Measurements from ENCODE around the gene SDK2.

SDK2 gene

DNA sequence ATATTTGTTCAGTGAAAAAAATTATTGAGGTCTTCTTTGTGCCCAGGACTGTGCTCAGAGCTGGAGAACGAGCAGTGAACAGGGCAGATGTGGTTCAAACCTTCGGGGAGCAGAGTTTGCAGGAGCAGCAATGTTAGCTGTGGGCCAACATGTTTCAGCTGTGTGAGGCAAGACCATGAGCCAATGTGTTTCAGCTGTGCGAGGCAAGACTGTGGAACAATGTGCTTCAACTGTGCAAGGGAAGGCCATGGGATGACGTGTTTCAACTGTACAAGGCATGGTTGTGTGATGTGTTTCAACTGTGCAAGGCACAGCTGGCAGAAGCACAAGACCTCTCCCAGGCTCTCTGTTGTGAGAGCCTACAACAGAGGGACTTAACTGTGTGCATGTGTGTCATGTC, 35.2 kb upstream of the SDK2 start:
- ChIA-PET CTCF (no interaction called here), POLR2A (no interaction called here)
- Histone ChIP-seq H3K27ac (ENCODE audit: extremely low read depth, low read depth, low read length) (no peak overlapping the region), H3K4me3 (ENCODE audit: low read depth, low read length) (no peak overlapping the region), H3K36me3 (ENCODE audit: control insufficient read depth in 2 of 2, insufficient read depth in 1 of 2, low read length in 2 of 2) (no peaks in the 10 kb centered on the region), H3K4me1 (ENCODE audit: control insufficient read depth, insufficient read depth, low read length) (no peaks in the 10 kb centered on the region), H3K9me3 (ENCODE audit: control insufficient read depth, insufficient read depth, low read depth, low read length) (no peaks in the 10 kb centered on the region)
- TF ChIP-seq KLF1 (tag by site-specific recombination; IDR thresholded peaks at IDR 0.05): no peak
- TF ChIP-seq ZNF654 (tag by site-specific recombination; IDR thresholded peaks at IDR 0.05; ENCODE audit: low read depth): no peak
- TF ChIP-seq ZNF266 (tag by site-specific recombination; IDR thresholded peaks at IDR 0.05; ENCODE audit: low read depth): no peak
- no peak for TF ChIP-seq SALL2 (tag by site-specific recombination; IDR thresholded peaks at IDR 0.05; ENCODE audit: borderline replicate concordance)
- no peak for TF ChIP-seq BCL11B (tag by site-specific recombination; IDR thresholded peaks at IDR 0.05; ENCODE audit: low read depth)
- TF ChIP-seq, protein P1, sequence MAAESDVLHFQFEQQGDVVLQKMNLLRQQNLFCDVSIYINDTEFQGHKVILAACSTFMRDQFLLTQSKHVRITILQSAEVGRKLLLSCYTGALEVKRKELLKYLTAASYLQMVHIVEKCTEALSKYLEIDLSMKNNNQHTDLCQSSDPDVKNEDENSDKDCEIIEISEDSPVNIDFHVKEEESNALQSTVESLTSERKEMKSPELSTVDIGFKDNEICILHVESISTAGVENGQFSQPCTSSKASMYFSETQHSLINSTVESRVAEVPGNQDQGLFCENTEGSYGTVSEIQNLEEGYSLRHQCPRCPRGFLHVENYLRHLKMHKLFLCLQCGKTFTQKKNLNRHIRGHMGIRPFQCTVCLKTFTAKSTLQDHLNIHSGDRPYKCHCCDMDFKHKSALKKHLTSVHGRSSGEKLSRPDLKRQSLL (tag by site-specific recombination; IDR thresholded peaks at IDR 0.05): no peak

DNA sequence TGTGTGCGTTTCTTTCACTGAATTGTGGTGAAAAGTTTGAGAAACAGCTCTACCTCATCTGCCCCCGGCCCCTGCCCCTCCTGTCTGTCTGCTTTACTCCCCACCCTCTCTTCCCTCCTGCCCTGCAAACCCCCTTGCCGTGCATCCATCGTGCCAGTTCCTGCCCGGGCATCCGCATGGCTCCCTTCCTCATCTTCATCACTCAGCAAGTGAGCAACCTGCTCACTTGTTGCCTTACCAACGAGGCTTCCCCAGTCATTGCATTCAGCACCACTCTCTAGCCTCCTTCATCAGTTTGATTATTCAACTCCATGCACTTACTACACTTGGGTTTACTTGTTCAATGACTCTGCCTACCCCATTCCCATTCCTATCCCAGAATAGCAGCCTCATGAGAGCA, 34.8 kb upstream of the SDK2 start:
- peak; percentile 65; the same call in 1 of the 2 replicates for TF ChIP-seq SCRT2 (tag by site-specific recombination; IDR thresholded peaks at IDR 0.05)
- no peak for TF ChIP-seq ZNF292 (tag by site-specific recombination; IDR thresholded peaks at IDR 0.05; ENCODE audit: borderline replicate concordance, low read depth)
- peak; percentile 27; the same call in 1 of the 2 replicates for TF ChIP-seq SCRT1 (tag by site-specific recombination; IDR thresholded peaks at IDR 0.05; ENCODE audit: borderline replicate concordance)
- TF ChIP-seq, protein P2, sequence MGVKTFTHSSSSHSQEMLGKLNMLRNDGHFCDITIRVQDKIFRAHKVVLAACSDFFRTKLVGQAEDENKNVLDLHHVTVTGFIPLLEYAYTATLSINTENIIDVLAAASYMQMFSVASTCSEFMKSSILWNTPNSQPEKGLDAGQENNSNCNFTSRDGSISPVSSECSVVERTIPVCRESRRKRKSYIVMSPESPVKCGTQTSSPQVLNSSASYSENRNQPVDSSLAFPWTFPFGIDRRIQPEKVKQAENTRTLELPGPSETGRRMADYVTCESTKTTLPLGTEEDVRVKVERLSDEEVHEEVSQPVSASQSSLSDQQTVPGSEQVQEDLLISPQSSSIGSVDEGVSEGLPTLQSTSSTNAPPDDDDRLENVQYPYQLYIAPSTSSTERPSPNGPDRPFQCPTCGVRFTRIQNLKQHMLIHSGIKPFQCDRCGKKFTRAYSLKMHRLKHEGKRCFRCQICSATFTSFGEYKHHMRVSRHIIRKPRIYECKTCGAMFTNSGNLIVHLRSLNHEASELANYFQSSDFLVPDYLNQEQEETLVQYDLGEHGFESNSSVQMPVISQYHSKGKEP (tag by site-specific recombination; IDR thresholded peaks at IDR 0.05): no peak
- TF ChIP-seq, protein P3, sequence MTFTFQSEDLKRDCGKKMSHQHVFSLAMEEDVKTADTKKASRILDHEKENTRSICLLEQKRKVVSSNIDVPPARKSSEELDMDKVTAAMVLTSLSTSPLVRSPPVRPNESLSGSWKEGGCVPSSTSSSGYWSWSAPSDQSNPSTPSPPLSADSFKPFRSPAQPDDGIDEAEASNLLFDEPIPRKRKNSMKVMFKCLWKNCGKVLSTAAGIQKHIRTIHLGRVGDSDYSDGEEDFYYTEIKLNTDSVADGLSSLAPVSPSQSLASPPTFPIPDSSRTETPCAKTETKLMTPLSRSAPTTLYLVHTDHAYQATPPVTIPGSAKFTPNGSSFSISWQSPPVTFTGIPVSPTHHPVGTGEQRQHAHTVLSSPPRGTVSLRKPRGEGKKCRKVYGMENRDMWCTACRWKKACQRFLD (tag by site-specific recombination; IDR thresholded peaks at IDR 0.05): no peak
- TF ChIP-seq ZBTB1 (tag by site-specific recombination; IDR thresholded peaks at IDR 0.05): no peak
- TF ChIP-seq, protein P4, sequence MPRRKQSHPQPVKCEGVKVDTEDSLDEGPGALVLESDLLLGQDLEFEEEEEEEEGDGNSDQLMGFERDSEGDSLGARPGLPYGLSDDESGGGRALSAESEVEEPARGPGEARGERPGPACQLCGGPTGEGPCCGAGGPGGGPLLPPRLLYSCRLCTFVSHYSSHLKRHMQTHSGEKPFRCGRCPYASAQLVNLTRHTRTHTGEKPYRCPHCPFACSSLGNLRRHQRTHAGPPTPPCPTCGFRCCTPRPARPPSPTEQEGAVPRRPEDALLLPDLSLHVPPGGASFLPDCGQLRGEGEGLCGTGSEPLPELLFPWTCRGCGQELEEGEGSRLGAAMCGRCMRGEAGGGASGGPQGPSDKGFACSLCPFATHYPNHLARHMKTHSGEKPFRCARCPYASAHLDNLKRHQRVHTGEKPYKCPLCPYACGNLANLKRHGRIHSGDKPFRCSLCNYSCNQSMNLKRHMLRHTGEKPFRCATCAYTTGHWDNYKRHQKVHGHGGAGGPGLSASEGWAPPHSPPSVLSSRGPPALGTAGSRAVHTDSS (tag by site-specific recombination; IDR thresholded peaks at IDR 0.05): no peak
- ChIA-PET CTCF (no interaction called here), POLR2A (no interaction called here)
- no peak overlapping the region for H3K27ac ChIP-seq (ENCODE audit: extremely low read depth, low read depth, low read length)
- no peaks in the 10 kb centered on the region for H3K9me3 ChIP-seq (ENCODE audit: control insufficient read depth, insufficient read depth, low read depth, low read length)
- H3K36me3 ChIP-seq (ENCODE audit: control insufficient read depth in 2 of 2, insufficient read depth in 1 of 2, low read length in 2 of 2): no peaks in the 10 kb centered on the region
- no peaks in the 10 kb centered on the region for H3K4me1 ChIP-seq (ENCODE audit: control insufficient read depth, insufficient read depth, low read length)
- H3K4me3 ChIP-seq (ENCODE audit: low read depth, low read length): no peak overlapping the region

DNA sequence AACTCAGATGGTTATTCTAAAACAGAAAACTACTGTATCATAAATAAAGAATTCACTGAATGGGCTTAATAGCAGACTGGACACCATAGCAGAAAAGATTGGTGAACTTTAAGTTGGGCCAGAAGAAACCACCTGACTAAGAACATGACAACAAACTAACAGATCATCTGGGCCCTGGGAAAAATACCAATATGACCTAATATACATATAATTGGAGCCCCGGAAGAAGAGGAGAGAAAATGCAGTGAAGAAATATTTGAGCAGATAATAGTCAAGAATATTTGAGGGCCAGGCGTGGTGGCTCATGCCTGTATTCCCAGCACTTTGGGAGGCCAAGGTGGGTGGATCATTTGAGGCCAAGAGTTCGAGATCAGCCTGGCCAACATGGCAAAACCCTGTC, 25.5 kb upstream of the SDK2 start:
- H3K4me1 ChIP-seq (ENCODE audit: control insufficient read depth, insufficient read depth, low read length): no peaks in the 10 kb centered on the region
- POLR2A ChIA-PET: no interaction called here
- H3K9me3 ChIP-seq (ENCODE audit: control insufficient read depth, insufficient read depth, low read depth, low read length): peaks cover 2% of the 10 kb centered on the region
- CTCF ChIA-PET: no interaction called here
- no peak overlapping the region for H3K27ac ChIP-seq (ENCODE audit: extremely low read depth, low read depth, low read length)
- no peaks in the 10 kb centered on the region for H3K36me3 ChIP-seq (ENCODE audit: control insufficient read depth in 2 of 2, insufficient read depth in 1 of 2, low read length in 2 of 2)
- no peak overlapping the region for H3K4me3 ChIP-seq (ENCODE audit: low read depth, low read length)
- TF ChIP-seq YY2 (tag by site-specific recombination; IDR thresholded peaks at IDR 0.05): no peak
- TF ChIP-seq, protein P5, sequence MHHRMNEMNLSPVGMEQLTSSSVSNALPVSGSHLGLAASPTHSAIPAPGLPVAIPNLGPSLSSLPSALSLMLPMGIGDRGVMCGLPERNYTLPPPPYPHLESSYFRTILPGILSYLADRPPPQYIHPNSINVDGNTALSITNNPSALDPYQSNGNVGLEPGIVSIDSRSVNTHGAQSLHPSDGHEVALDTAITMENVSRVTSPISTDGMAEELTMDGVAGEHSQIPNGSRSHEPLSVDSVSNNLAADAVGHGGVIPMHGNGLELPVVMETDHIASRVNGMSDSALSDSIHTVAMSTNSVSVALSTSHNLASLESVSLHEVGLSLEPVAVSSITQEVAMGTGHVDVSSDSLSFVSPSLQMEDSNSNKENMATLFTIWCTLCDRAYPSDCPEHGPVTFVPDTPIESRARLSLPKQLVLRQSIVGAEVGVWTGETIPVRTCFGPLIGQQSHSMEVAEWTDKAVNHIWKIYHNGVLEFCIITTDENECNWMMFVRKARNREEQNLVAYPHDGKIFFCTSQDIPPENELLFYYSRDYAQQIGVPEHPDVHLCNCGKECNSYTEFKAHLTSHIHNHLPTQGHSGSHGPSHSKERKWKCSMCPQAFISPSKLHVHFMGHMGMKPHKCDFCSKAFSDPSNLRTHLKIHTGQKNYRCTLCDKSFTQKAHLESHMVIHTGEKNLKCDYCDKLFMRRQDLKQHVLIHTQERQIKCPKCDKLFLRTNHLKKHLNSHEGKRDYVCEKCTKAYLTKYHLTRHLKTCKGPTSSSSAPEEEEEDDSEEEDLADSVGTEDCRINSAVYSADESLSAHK (tag by site-specific recombination; IDR thresholded peaks at IDR 0.05): no peak
- peak; percentile 94 for TF ChIP-seq SETDB1 (IDR thresholded peaks at IDR 0.05; ENCODE audit: insufficient read length, low read length)
- no peak for TF ChIP-seq ZNF473 (tag by site-specific recombination; IDR thresholded peaks at IDR 0.05)
- TF ChIP-seq, protein P4 (tag by site-specific recombination; IDR thresholded peaks at IDR 0.05): no peak
- TF ChIP-seq TCF7L2 (IDR thresholded peaks at IDR 0.05; ENCODE audit: borderline replicate concordance, low read depth, low read length): no peak
- TF ChIP-seq ZNF133 (tag by site-specific recombination; IDR thresholded peaks at IDR 0.05): peak; percentile 82
- TF ChIP-seq ZNF501 (tag by site-specific recombination; IDR thresholded peaks at IDR 0.05): no peak
- no peak for TF ChIP-seq MZF1 (tag by site-specific recombination; IDR thresholded peaks at IDR 0.05; ENCODE audit: borderline replicate concordance)
- no peak for TF ChIP-seq MYNN (tag by site-specific recombination; IDR thresholded peaks at IDR 0.05; ENCODE audit: borderline replicate concordance)
- no peak for TF ChIP-seq ZNF292 (tag by site-specific recombination; IDR thresholded peaks at IDR 0.05; ENCODE audit: borderline replicate concordance, low read depth)
- no peak for TF ChIP-seq ZNF677 (tag by site-specific recombination; IDR thresholded peaks at IDR 0.05)
